H1 (cell line): ENCODE data around the gene ESR1. TPM values are rescaled to one million over a fixed set of nuclear protein-coding genes. Genes with fewer than 3 reads are reported as not detected.

ENCODE experiments used
- CTCF ChIA-PET: fragments of 300-600 bp; sonication (Branson Sonifier 250); formaldehyde crosslinking; loops from one replicate; lab custom pipeline; 2021; ENCODE audit not compliant: partially characterized antibody; lab: Charles Lee
- POLR2A ChIA-PET: fragments of 300-600 bp; sonication (Branson Sonifier 250); formaldehyde crosslinking; loops from one replicate; lab custom pipeline; 2021; ENCODE audit warnings: inconsistent platforms; ENCODE audit not compliant: partially characterized antibody; lab: Charles Lee
- DNase-seq, 2 experiments: peaks; one replicate each; pipeline versions ENCODE4 v3.0.0 to v3.0.0-alpha.2; 2010 to 2022; ENCODE audit warnings: low spot score in 2 of 2, low read depth in 1 of 2, mixed read lengths in 1 of 2
- FAIRE-seq: peaks from 2 replicates; lab custom pipeline; 2011; peaks lifted over from hg19 to GRCh38; lab: Jason Lieb, UNC
- H2AFZ ChIP-seq: 2 replicates; pipeline ENCODE4 v1.8.1; 2012; ENCODE audit warnings: low read length, inconsistent platforms
- H2AK5ac ChIP-seq: 2 replicates; pipeline ENCODE4 v1.6.1; 2013; ENCODE audit warnings: low read depth, low read length
- H2BK120ac ChIP-seq: replicated peaks from 2 replicates; pipeline ENCODE3; 2013; ENCODE audit warnings: low read depth, low read length, inconsistent platforms
- H2BK12ac ChIP-seq: 2 replicates; pipeline ENCODE4 v1.6.1; 2013; ENCODE audit warnings: low read depth, low read length
- H2BK15ac ChIP-seq: 2 replicates; pipeline ENCODE4 v1.6.1; 2013; ENCODE audit warnings: low read length
- H2BK20ac ChIP-seq: 2 replicates; pipeline ENCODE4 v1.6.1; 2013; ENCODE audit warnings: low read length
- H2BK5ac ChIP-seq: 2 replicates; pipeline ENCODE4 v1.6.1; 2013; ENCODE audit warnings: low read depth, low read length
- H3K14ac ChIP-seq: 2 replicates; pipeline ENCODE4 v1.6.1; 2013; ENCODE audit warnings: inconsistent platforms; ENCODE audit not compliant: insufficient read length
- H3K18ac ChIP-seq: 2 replicates; pipeline ENCODE4 v1.6.1; 2013; ENCODE audit warnings: low read length; ENCODE audit errors: extremely low read depth
- H3K23ac ChIP-seq: 2 replicates; pipeline ENCODE4 v1.6.1; 2013; ENCODE audit warnings: inconsistent platforms; ENCODE audit not compliant: insufficient read length
- H3K23me2 ChIP-seq: 2 replicates; pipeline ENCODE4 v1.6.1; 2013; ENCODE audit warnings: low read depth, low read length
- H3K27ac ChIP-seq: 2 replicates; pipeline ENCODE4 v1.6.1; 2011; ENCODE audit warnings: low read depth, low read length, inconsistent platforms
- H3K27me3 ChIP-seq, 4 experiments: replicated peaks in 1 of 4; 1 replicate in 1 of 4; 2 replicates in 3 of 4; pipeline versions ENCODE4 v1.6.1 to v1.8.1; 2011 to 2013; ENCODE audit warnings: low read length in 3 of 4, mild to moderate bottlenecking in 3 of 4, inconsistent platforms in 2 of 4, mixed read lengths in 2 of 4, moderate library complexity in 1 of 4; ENCODE audit not compliant: control insufficient read depth in 3 of 4, insufficient read depth in 3 of 4; ENCODE audit errors: extremely low read depth in 1 of 4
- H3K36me3 ChIP-seq, 4 experiments: 2 replicates each; pipeline versions ENCODE4 v1.6.1 to v1.8.1; 2011 to 2013; ENCODE audit warnings: mild to moderate bottlenecking in 4 of 4, low read length in 3 of 4, moderate library complexity in 2 of 4, control low read depth in 1 of 4, inconsistent platforms in 1 of 4; ENCODE audit not compliant: insufficient read depth in 4 of 4, control insufficient read depth in 2 of 4
- H3K4ac ChIP-seq: replicated peaks from 2 replicates; pipeline ENCODE3; 2013; ENCODE audit warnings: low read length, low read depth, mixed read lengths, inconsistent platforms; ENCODE audit not compliant: insufficient read length
- H3K4me1 ChIP-seq, 4 experiments: replicated peaks in 1 of 4; 1 replicate in 1 of 4; 2 replicates in 3 of 4; pipeline versions ENCODE4 v1.6.1 to v1.8.1; 2011 to 2013; ENCODE audit warnings: low read length in 3 of 4, inconsistent platforms in 2 of 4, mixed read lengths in 1 of 4; ENCODE audit not compliant: insufficient read depth in 4 of 4, control insufficient read depth in 3 of 4
- H3K4me2 ChIP-seq, 2 experiments: 2 replicates each; pipeline versions ENCODE4 v1.6.1 to v1.8.1; 2011 to 2013; ENCODE audit warnings: low read depth in 2 of 2, low read length in 2 of 2, control low read depth in 1 of 2, inconsistent platforms in 1 of 2, mild to moderate bottlenecking in 1 of 2; ENCODE audit not compliant: insufficient read depth in 1 of 2
- H3K4me3 ChIP-seq, 4 experiments: fragments of 200-600, 300-600 bp in 1 of 4; sonication (generic), shearing (Covaris generic), sonication (Bioruptor Twin) in 1 of 4; 2 replicates each; pipeline versions ENCODE4 v1.5.1 to v1.8.1; 2011 to 2016; ENCODE audit warnings: low read length in 4 of 4, low read depth in 3 of 4, control low read depth in 2 of 4, inconsistent platforms in 2 of 4, mild to moderate bottlenecking in 2 of 4, mixed read lengths in 1 of 4, moderate library complexity in 1 of 4; ENCODE audit not compliant: insufficient read depth in 2 of 4; ENCODE audit errors: extremely low read depth in 1 of 4
- H3K56ac ChIP-seq: replicated peaks from 2 replicates; pipeline ENCODE3; 2013; ENCODE audit warnings: low read depth, mild to moderate bottlenecking, mixed read lengths, low read length, inconsistent platforms; ENCODE audit not compliant: insufficient read length
- H3K79me1 ChIP-seq: 2 replicates; pipeline ENCODE4 v1.6.1; 2013; ENCODE audit warnings: low read depth, low read length, control low read depth
- H3K79me2 ChIP-seq, 2 experiments: 2 replicates each; pipeline versions ENCODE4 v1.6.1 to v1.8.1; 2012 to 2013; ENCODE audit warnings: low read length in 2 of 2, mild to moderate bottlenecking in 2 of 2, inconsistent platforms in 1 of 2; ENCODE audit not compliant: insufficient read depth in 2 of 2, control insufficient read depth in 1 of 2
- H3K9ac ChIP-seq, 4 experiments: replicated peaks in 1 of 4; 1 replicate in 1 of 4; 2 replicates in 3 of 4; pipeline versions ENCODE4 v1.6.1 to v1.8.1; 2011 to 2013; ENCODE audit warnings: low read depth in 3 of 4, low read length in 3 of 4, control low read depth in 2 of 4, mild to moderate bottlenecking in 2 of 4, moderate library complexity in 2 of 4, inconsistent platforms in 1 of 4; ENCODE audit errors: extremely low read depth in 1 of 4
- H3K9me3 ChIP-seq, 2 experiments: 2 replicates each; pipeline versions ENCODE4 v1.6.1 to v1.8.1; 2012 to 2013; ENCODE audit warnings: mild to moderate bottlenecking in 2 of 2, moderate library complexity in 2 of 2, control low read depth in 1 of 2, inconsistent platforms in 1 of 2, low read depth in 1 of 2, low read length in 1 of 2, mixed read lengths in 1 of 2; ENCODE audit not compliant: insufficient read depth in 2 of 2
- H4K20me1 ChIP-seq, 2 experiments: replicated peaks in 1 of 2; 2 replicates each; pipeline versions ENCODE3 to v1.8.1; 2011 to 2013; ENCODE audit warnings: inconsistent platforms in 2 of 2, low read length in 2 of 2, mild to moderate bottlenecking in 1 of 2; ENCODE audit not compliant: insufficient read depth in 2 of 2, control insufficient read depth in 1 of 2
- H4K5ac ChIP-seq: 2 replicates; pipeline ENCODE4 v1.6.1; 2013; ENCODE audit warnings: low read length, low read depth, mixed read lengths, inconsistent platforms; ENCODE audit not compliant: insufficient read length
- H4K8ac ChIP-seq: 2 replicates; pipeline ENCODE4 v1.8.0; 2013; ENCODE audit warnings: mild to moderate bottlenecking, moderate library complexity, low read length, inconsistent platforms; ENCODE audit not compliant: insufficient read depth; ENCODE audit errors: extremely low read depth
- H4K91ac ChIP-seq: replicated peaks from 2 replicates; pipeline ENCODE3; 2013; ENCODE audit warnings: low read length, mixed read lengths, inconsistent platforms; ENCODE audit not compliant: insufficient read length
- BCL11A ChIP-seq, 2 experiments: IDR thresholded peaks; one replicate each; pipeline ENCODE4 v1.6.1; 2011; ENCODE audit warnings: low read depth in 2 of 2, low read length in 2 of 2, mild to moderate bottlenecking in 2 of 2
- CHD1 ChIP-seq: IDR thresholded peaks from 2 replicates; pipeline ENCODE4 v1.6.1; 2012; ENCODE audit warnings: low read depth, low read length, improper control_type of control experiment
- CHD2 ChIP-seq: IDR thresholded peaks from 2 replicates; pipeline ENCODE4 v1.6.1; 2012; ENCODE audit warnings: low read length, improper control_type of control experiment
- HDAC2 ChIP-seq, 2 experiments: fragments of 300-600 bp in 1 of 2; sonication (generic) in 1 of 2; IDR thresholded peaks; 2 replicates each; pipeline ENCODE4 v1.6.1; 2011 to 2012; ENCODE audit warnings: low read depth in 2 of 2, low read length in 2 of 2, mild to moderate bottlenecking in 2 of 2, moderate library complexity in 2 of 2, borderline replicate concordance in 1 of 2, inconsistent platforms in 1 of 2
- RNF2 ChIP-seq: fragments of 200-900, 300-1000 bp; sonication (generic); IDR thresholded peaks from 2 replicates; pipeline ENCODE4 v1.7.1; 2016; ENCODE audit warnings: borderline replicate concordance, low read depth, mild to moderate bottlenecking, antibody characterized with exemption, low read length; ENCODE audit not compliant: poor library complexity, severe bottlenecking; ENCODE audit errors: missing control alignments
- SP2 ChIP-seq: IDR thresholded peaks from 2 replicates; pipeline ENCODE4 v1.6.1; 2012; ENCODE audit warnings: mild to moderate bottlenecking, low read length, inconsistent platforms
- TAF1 ChIP-seq: IDR thresholded peaks from 2 replicates; pipeline ENCODE4 v1.6.1; 2011; ENCODE audit warnings: mild to moderate bottlenecking, low read depth, low read length
- WGBS, 2 experiments: shearing (Covaris generic) in 1 of 2; methylation state at CpG; one replicate each; pipeline versions ENCODE4 v1.1.6 to v1.1.7; 2013 to 2015; ENCODE audit warnings: low lambda C conversion rate in 2 of 2, mixed read lengths in 2 of 2, inconsistent platforms in 1 of 2, low coverage in 1 of 2, missing lambda C conversion rate in 1 of 2; ENCODE audit not compliant: insufficient replicate concordance in 2 of 2, insufficient coverage in 1 of 2, insufficient read length in 1 of 2; ENCODE audit errors: extremely low coverage in 1 of 2, missing lambda C conversion rate in 1 of 2; 5-methylcytosine and 5-hydroxymethylcytosine counted together
- polyA plus RNA-seq, 7 experiments: library from polyadenylated mRNA; depleted of rRNA in 3 of 7; stranded (reverse) in 5 of 7; unstranded in 2 of 7; fragments of >200 nt in 5 of 7; fragments of 200-250 nt in 2 of 7; gene quantifications; 1 replicate in 5 of 7; 2 replicates in 1 of 7; 4 replicates in 1 of 7; pipeline versions ENCODE4 v1.2.1 to v1.2.3, GENCODE V29; 2011 to 2013; ENCODE audit warnings: missing spikeins in 2 of 7, mixed read lengths in 2 of 7
- total RNA-seq: library from RNA; stranded (reverse); fragmentation: NEBNext Ultra II Directional; extraction: Animal tissue kit (Norgen Biotek cat#: 25700); gene quantifications from 2 replicates; pipeline ENCODE4 v1.2.1, GENCODE V29; 2021

ESR1 gene
- total and polyA plus RNA-seq, 2 of the 8 experiments (the other 6 are each of a cell fraction or from before 2014, with no cell fraction given) = 0.03 to 0.17 TPM

- CTCF ChIA-PET = interaction anchor here (1.1 to 4.5 kb wide), 6 partner anchors 11 to 359 kb away, joined by 3 to 29 read pairs (median 4); no protein-coding TSS in a partner anchor
- H3K9ac ChIP-seq = no peak overlapping the region
- H2AK5ac ChIP-seq = no peak overlapping the region
- H3K36me3 ChIP-seq = no peaks in the 10 kb centered on the region
- POLR2A ChIA-PET = no interaction called here
- no peak overlapping the region for H3K4me3 ChIP-seq
- TF ChIP-seq BCL11A (IDR thresholded peaks at IDR 0.05; ENCODE audit: low read depth in 2 of 2, low read length in 2 of 2) (no peak), HDAC2 (IDR thresholded peaks at IDR 0.05; ENCODE audit: borderline replicate concordance in 1 of 2, low read depth in 2 of 2, low read length in 2 of 2) (no peak), CHD2 (no peak), CHD1 (no peak), SP2 (no peak), TAF1 (no peak), RNF2 (no peak)
- H2BK20ac ChIP-seq = no peak overlapping the region
- FAIRE-seq (no peak), DNase-seq (no peak)
- no peak overlapping the region for H2BK120ac ChIP-seq
- no peak overlapping the region for H3K56ac ChIP-seq
- H3K4me2 ChIP-seq = no peak overlapping the region
- H2BK12ac ChIP-seq = no peak overlapping the region
- no peak overlapping the region for H3K18ac ChIP-seq
- H3K4ac ChIP-seq = no peak overlapping the region
- H4K20me1 ChIP-seq = no peaks in the 10 kb centered on the region
- H3K14ac ChIP-seq = no peak overlapping the region
- no peak overlapping the region for H4K8ac ChIP-seq
- no peak overlapping the region for H2BK5ac ChIP-seq
- no peak overlapping the region for H4K5ac ChIP-seq
- H3K23me2 ChIP-seq = no peaks in the 10 kb centered on the region
- no peaks in the 10 kb centered on the region for H3K79me2 ChIP-seq
- H3K79me1 ChIP-seq = no peaks in the 10 kb centered on the region
- H2BK15ac ChIP-seq = no peak overlapping the region
- no peaks in the 10 kb centered on the region for H3K4me1 ChIP-seq
- H3K9me3 ChIP-seq = no peaks in the 10 kb centered on the region
- H3K27ac ChIP-seq = no peak overlapping the region
- 76% methylated on average over 3 of the region's 3 CpGs; no CpG with 5 or more reads in 1 of the 2 experiments for WGBS, 2 experiments
- no peaks in the 10 kb centered on the region for H3K27me3 ChIP-seq
- no peak overlapping the region for H3K23ac ChIP-seq
- H4K91ac ChIP-seq = no peak overlapping the region
- no peak overlapping the region for H2AFZ ChIP-seq
Measured at GRCh38 chr6:152121910-152122309, 314.4 kb downstream of the ESR1 start.
